AG09309 (cell line): ENCODE measurements around the gene SLC22A23.
"Not testable (repeated sequence)": the region's sequence is repeated elsewhere in the genome, so short reads cannot be mapped to it uniquely, and the experiment has no call there.

ENCODE experiments used
- DNase-seq: peaks from one replicate; pipeline ENCODE4 v3.0.0-alpha.2; 2010; ENCODE audit warnings: low read depth
- H3K4me3 ChIP-seq: 2 replicates; pipeline ENCODE4 v1.5.1; 2011; ENCODE audit warnings: mild to moderate bottlenecking, low read depth, low read length, moderate library complexity; ENCODE audit not compliant: control insufficient read depth
- TF ChIP-seq, protein P1 (sequence below): IDR thresholded peaks from 2 replicates; pipeline ENCODE4 v1.5.1; 2011; ENCODE audit warnings: mild to moderate bottlenecking, low read depth, low read length, inconsistent platforms; ENCODE audit not compliant: insufficient read depth, control insufficient read depth; ENCODE audit errors: missing control alignments

SLC22A23 gene

GRCh38 chr6:3390698-3391097 is 66.2 kb downstream of the SLC22A23 start:
- TF ChIP-seq, protein P1, sequence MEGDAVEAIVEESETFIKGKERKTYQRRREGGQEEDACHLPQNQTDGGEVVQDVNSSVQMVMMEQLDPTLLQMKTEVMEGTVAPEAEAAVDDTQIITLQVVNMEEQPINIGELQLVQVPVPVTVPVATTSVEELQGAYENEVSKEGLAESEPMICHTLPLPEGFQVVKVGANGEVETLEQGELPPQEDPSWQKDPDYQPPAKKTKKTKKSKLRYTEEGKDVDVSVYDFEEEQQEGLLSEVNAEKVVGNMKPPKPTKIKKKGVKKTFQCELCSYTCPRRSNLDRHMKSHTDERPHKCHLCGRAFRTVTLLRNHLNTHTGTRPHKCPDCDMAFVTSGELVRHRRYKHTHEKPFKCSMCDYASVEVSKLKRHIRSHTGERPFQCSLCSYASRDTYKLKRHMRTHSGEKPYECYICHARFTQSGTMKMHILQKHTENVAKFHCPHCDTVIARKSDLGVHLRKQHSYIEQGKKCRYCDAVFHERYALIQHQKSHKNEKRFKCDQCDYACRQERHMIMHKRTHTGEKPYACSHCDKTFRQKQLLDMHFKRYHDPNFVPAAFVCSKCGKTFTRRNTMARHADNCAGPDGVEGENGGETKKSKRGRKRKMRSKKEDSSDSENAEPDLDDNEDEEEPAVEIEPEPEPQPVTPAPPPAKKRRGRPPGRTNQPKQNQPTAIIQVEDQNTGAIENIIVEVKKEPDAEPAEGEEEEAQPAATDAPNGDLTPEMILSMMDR: no peak
- DNase-seq: peak; percentile 95
- H3K4me3 ChIP-seq: no peak overlapping the region

DNA sequence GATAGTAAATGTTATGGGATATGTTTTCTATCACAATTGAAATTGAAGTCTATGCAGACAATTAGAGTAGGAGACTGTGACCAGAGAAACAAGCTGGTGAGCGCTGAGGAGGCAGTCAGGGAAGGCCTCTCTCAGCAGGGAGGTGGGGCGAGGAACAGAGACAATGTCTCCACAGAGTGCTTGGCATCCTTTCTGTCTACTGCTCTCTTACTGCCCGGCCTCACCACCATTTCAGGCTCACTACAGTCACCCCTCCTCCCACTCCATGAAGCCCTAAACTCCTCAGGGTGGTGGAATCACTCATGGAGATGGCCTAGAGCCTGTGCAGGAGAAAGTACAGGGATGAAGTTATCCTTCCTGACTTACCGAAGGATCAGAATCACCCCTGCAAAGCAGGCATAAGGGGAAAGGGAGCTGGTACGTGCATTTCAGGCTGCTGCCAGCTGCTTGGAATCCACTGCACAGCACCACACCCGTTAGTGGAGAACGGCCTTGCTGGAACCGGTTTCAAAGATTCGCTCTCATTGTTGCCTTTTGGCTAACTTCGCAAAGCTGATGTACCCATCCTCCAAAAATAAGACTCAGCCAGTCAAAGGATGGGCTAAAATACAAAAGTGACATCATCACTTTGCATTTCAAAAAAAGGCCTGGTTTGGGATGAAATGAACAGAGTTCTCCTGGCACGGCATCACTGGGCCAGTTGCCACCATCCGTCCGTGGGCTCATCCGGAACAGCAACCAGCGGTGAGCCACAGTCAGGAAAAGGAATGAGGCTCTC is 67.3 kb downstream of the SLC22A23 start:
- TF ChIP-seq, protein P1: no peak
- peak; percentile 89 for DNase-seq
- H3K4me3 ChIP-seq: no peak overlapping the region

DNA sequence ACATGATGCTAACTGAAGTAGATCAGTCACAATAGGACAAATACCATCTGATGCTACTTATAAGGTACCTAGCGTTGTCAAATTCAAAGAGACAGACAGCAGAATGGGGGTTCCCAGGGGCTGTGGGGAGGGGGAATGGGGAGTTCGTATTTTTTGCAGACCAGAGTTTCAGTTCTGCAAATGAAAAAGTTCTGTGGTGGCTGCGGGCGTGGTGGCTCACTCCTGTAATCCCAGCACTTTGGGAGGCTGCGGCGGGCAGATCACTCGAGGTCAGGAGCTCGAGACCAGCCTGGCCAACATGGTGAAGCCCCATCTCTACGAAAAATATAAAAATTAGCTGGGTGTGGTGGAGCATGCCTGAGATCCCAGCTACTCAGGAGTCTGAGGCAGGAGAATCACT is 68.1 kb downstream of the SLC22A23 start:
- H3K4me3 ChIP-seq: no peak overlapping the region
- TF ChIP-seq, protein P1: no peak
- no peak for DNase-seq

DNA sequence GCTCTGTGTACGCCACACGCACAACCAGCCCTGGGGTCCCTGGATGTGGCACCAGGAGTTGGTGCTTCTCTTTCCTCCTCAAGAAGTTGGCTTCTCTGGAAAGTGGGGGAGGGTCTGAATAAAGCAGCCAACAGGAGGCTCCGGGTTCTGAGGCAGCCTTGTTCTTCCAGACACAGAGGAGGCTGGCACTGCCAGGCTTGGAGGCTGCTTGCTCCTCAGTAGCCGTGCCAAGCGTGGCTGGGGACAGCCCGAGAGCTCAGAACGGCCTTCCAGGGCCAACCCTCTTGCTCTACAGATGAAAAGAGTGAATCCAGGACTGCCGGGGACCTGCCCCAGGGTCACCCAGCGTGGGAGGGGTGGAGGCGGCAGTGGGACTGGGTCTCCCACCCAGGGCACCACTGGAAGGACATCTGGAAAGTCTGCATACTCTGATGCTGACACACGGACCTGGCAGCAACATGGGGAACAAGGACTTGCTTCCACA is 70.4 kb downstream of the SLC22A23 start:
- H3K4me3 ChIP-seq: no peak overlapping the region
- TF ChIP-seq, protein P1: no peak
- no peak for DNase-seq

- DNase-seq: no peak
- TF ChIP-seq, protein P1: no peak
- H3K4me3 ChIP-seq: no peak overlapping the region
Measured at GRCh38 chr6:3385660-3386151, 71.1 kb downstream of the SLC22A23 start.

DNA sequence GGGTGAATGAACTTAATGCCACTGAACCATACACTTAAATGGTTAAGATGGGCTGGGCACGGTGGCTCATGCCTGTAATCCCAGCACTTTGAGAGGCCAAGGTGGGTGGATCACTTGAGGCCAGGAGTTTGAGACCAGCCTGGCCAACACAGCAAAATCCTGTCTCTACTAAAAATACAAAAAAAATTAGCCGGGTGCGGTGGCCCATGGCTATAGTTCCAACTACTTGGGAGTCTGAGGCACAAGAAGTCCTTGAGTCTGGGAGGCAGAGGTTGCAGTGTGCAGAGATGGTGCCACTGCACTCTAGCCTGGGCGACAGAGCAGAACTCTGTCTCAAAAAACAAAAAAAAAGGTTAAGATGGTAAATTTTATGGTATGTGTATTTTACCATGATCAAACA is 71.7 kb downstream of the SLC22A23 start:
- not testable (repeated sequence) for DNase-seq, H3K4me3 ChIP-seq
